Placental pericyte (primary cell): ENCODE data around the gene PRG3. TPM values are rescaled to one million over a fixed set of nuclear protein-coding genes. Genes with fewer than 3 reads are reported as not detected.

ENCODE experiments used
- total RNA-seq: library from RNA; depleted of rRNA; stranded (reverse); fragments of >200 nt; gene quantifications from 2 replicates; pipeline ENCODE4 v1.2.3, GENCODE V29; 2012

PRG3 gene
- not detected in 2 replicates for total RNA-seq

GRCh38 chr11:57380975-57381374, at the start of gene PRG3:
Gene PRG3, minus strand, starts transcription at chr11:57381150. Its CDS starts 442 bp downstream, at chr11:57380708.

GRCh38 chr11:57426929-57427726, 46.2 kb upstream of the PRG3 start, which contains the start of gene SLC43A3:
Gene SLC43A3, minus strand, starts transcription at chr11:57427121. Its CDS starts 949 bp downstream, at chr11:57426172.

GRCh38 chr11:57390535-57390934, 9.6 kb upstream of the PRG3 start, which contains the start of gene PRG2:
Gene PRG2, minus strand, starts transcription at chr11:57390650. Its CDS starts 706 bp downstream, at chr11:57389944.

GRCh38 chr11:57338142-57338541, 42.8 kb downstream of the PRG3 start, which contains the start of gene P2RX3:
Gene P2RX3, plus strand, starts transcription at chr11:57338352. Its CDS starts 199 bp downstream, at chr11:57338551.

GRCh38 chr11:57335343-57336110, 45.4 kb downstream of the PRG3 start, which contains the start of gene SSRP1:
Gene SSRP1, minus strand, starts transcription at chr11:57335892. Its CDS starts 771 bp downstream, at chr11:57335121.

Other genes starting within 250 kb of the PRG3 start
- not detected in 2 replicates for gene LRRC55, start 199.2 kb downstream of the PRG3 start, total RNA-seq
- gene APLNR, start 143.9 kb downstream of the PRG3 start, total RNA-seq, result not detected in 2 replicates
- 76.8 and 95.2 TPM in 2 replicates for gene TNKS1BP1, start 56.2 kb downstream of the PRG3 start, total RNA-seq
- gene SSRP1, start 45.3 kb downstream of the PRG3 start, total RNA-seq, result 89.5 and 116 TPM in 2 replicates
- gene P2RX3, start 42.8 kb downstream of the PRG3 start, total RNA-seq, result not detected in 2 replicates
- gene PRG2, start 9.5 kb upstream of the PRG3 start, total RNA-seq, result 0.14 TPM in 1 of 2 replicates, not detected in the other
- gene SLC43A3, start 46.0 kb upstream of the PRG3 start, total RNA-seq, result 40.2 and 70.2 TPM in 2 replicates
- under 0.01 TPM in 1 of 2 replicates, not detected in the other for gene RTN4RL2, start 79.4 kb upstream of the PRG3 start, total RNA-seq
- 13.2 and 34.4 TPM in 2 replicates for gene SLC43A1, start 134.6 kb upstream of the PRG3 start, total RNA-seq
- gene TIMM10, start 149.6 kb upstream of the PRG3 start, total RNA-seq, result 22.1 and 27.9 TPM in 2 replicates
- gene SMTNL1, start 156.4 kb upstream of the PRG3 start, total RNA-seq, result not detected in 2 replicates
- 39.4 and 57.1 TPM in 2 replicates for gene UBE2L6, start 186.5 kb upstream of the PRG3 start, total RNA-seq
- gene SERPING1, start 216.5 kb upstream of the PRG3 start, total RNA-seq, result 1.6 and 16.4 TPM in 2 replicates